ENCODE results near the gene VILL.

DNA sequence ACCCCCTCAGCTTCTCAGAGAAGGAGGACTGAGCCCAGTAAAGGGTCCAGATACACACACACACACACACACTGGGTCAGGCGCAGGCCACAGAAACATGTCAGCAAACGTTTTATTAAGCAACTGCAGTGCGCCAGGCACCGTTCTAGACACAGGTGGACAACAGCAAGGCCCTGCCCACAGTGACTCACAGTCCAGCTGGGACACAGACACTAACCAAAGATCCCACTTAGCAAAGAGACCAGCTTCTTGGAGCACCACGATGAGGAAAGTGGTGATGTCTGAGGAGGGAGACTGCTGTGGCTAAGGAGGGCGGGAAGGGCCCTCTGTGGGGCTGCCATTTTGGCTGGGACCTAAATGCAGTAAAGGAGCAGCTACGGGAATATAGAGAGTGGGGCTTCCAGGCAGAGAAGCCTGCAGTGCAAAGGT lies 2.8 kb upstream of the VILL start:
- TF ChIP-seq, protein P1, sequence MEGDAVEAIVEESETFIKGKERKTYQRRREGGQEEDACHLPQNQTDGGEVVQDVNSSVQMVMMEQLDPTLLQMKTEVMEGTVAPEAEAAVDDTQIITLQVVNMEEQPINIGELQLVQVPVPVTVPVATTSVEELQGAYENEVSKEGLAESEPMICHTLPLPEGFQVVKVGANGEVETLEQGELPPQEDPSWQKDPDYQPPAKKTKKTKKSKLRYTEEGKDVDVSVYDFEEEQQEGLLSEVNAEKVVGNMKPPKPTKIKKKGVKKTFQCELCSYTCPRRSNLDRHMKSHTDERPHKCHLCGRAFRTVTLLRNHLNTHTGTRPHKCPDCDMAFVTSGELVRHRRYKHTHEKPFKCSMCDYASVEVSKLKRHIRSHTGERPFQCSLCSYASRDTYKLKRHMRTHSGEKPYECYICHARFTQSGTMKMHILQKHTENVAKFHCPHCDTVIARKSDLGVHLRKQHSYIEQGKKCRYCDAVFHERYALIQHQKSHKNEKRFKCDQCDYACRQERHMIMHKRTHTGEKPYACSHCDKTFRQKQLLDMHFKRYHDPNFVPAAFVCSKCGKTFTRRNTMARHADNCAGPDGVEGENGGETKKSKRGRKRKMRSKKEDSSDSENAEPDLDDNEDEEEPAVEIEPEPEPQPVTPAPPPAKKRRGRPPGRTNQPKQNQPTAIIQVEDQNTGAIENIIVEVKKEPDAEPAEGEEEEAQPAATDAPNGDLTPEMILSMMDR (IDR thresholded peaks at IDR 0.05), result no peak
- TF ChIP-seq POLR2A (IDR thresholded peaks at IDR 0.05) (no peak), EP300 (IDR thresholded peaks at IDR 0.05) (no peak), POLR2AphosphoS5 (IDR thresholded peaks at IDR 0.05) (no peak)

Data from upper lobe of left lung (tissue), 4 donors.